ENCODE data around the gene IL17RC.

GRCh38 chr3:9947025-9947995 lies 30.4 kb downstream of the IL17RC start:
- TF ChIP-seq CTCF (conservative IDR thresholded peaks at IDR 0.05): peak; percentile 38; the same call in 1 of the 2 replicates
- no peak for TF ChIP-seq ZFX (IDR thresholded peaks at IDR 0.05)

Data from C4-2B (cell line).